NCI-H2227 (cell line): ENCODE data around the gene MIAT.

Experiments used
- DNase-seq: peaks from one replicate; lab custom pipeline; 2025; ENCODE audit not compliant: unreplicated experiment; lab: John Stamatoyannopoulos, UW

Gene MIAT

GRCh38 chr22:26724414-26724813, 67.0 kb downstream of the MIAT start:
- no peak for DNase-seq

- no peak for DNase-seq
These were observed 67.8 kb downstream of the MIAT start for GRCh38 chr22:26725012-26725676.
